HL-60 (cell line): Measurements from ENCODE around the gene CAMKK2.

Experiments used
- DNase-seq, 2 experiments: peaks; one replicate each; pipeline ENCODE4 v3.0.0-alpha.2; 2010 to 2020; ENCODE audit warnings: low read depth in 1 of 2, low spot score in 1 of 2
- H3K27ac ChIP-seq: fragments of 250-450 bp; sonication (Bioruptor Pico); replicated peaks from 2 replicates; pipeline ENCODE4 v1.5.1; 2020; ENCODE audit warnings: mild to moderate bottlenecking, moderate library complexity
- H3K27me3 ChIP-seq: fragments of 250-450 bp; sonication (Bioruptor Pico); 2 replicates; pipeline ENCODE4 v1.5.1; 2021; ENCODE audit warnings: mild to moderate bottlenecking, moderate library complexity; ENCODE audit not compliant: insufficient read depth, poor library complexity, severe bottlenecking
- H3K4me3 ChIP-seq: replicated peaks from 2 replicates; pipeline ENCODE4 v1.5.1; 2011; ENCODE audit warnings: mild to moderate bottlenecking, control low read depth, low read length; ENCODE audit not compliant: insufficient read depth
- GABPA ChIP-seq: IDR thresholded peaks from 2 replicates; pipeline ENCODE4 v1.6.1; 2012; ENCODE audit warnings: low read depth
- POLR2AphosphoS5 ChIP-seq: IDR thresholded peaks from 2 replicates; pipeline ENCODE4 v1.6.1; 2012; ENCODE audit warnings: low read depth
- SPI1 ChIP-seq: IDR thresholded peaks from 2 replicates; pipeline ENCODE4 v1.6.1; 2012; ENCODE audit warnings: low read depth, mild to moderate bottlenecking, borderline replicate concordance
- TF ChIP-seq, protein P1 (sequence below): IDR thresholded peaks from 2 replicates; pipeline ENCODE4 v1.6.1; 2012; ENCODE audit warnings: low read depth; ENCODE audit not compliant: insufficient replicate concordance
- TF ChIP-seq, protein P2 (sequence below): IDR thresholded peaks from one replicate; pipeline ENCODE4 v1.5.1; 2011; ENCODE audit warnings: low read length, control low read depth, inconsistent platforms; ENCODE audit not compliant: insufficient read depth

Gene CAMKK2

DNA sequence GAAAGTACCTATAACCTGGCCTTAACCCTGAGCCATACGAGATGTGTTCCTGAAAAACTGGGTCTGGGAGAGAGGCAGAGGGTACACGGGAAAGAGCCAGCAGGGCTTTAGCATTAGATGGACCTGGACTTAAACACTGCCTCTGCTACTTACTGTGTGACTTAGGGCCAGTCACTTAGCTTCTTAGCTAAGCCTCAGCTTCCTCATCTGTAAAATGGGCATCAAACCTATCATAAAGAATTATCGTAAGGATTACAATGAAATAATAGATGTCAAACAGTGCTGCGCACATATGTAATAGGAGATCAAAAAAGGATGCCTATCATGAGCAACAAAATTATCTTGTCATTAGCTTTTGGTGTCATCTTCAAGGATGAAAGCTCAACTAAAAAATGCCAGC is 32.1 kb upstream of the CAMKK2 start:
- H3K4me3 ChIP-seq, result no peak overlapping the region
- H3K27me3 ChIP-seq, result no peaks in the 10 kb centered on the region
- H3K27ac ChIP-seq, result no peak overlapping the region
- TF ChIP-seq GABPA, result no peak
- no peak for TF ChIP-seq POLR2AphosphoS5
- TF ChIP-seq, protein P1, sequence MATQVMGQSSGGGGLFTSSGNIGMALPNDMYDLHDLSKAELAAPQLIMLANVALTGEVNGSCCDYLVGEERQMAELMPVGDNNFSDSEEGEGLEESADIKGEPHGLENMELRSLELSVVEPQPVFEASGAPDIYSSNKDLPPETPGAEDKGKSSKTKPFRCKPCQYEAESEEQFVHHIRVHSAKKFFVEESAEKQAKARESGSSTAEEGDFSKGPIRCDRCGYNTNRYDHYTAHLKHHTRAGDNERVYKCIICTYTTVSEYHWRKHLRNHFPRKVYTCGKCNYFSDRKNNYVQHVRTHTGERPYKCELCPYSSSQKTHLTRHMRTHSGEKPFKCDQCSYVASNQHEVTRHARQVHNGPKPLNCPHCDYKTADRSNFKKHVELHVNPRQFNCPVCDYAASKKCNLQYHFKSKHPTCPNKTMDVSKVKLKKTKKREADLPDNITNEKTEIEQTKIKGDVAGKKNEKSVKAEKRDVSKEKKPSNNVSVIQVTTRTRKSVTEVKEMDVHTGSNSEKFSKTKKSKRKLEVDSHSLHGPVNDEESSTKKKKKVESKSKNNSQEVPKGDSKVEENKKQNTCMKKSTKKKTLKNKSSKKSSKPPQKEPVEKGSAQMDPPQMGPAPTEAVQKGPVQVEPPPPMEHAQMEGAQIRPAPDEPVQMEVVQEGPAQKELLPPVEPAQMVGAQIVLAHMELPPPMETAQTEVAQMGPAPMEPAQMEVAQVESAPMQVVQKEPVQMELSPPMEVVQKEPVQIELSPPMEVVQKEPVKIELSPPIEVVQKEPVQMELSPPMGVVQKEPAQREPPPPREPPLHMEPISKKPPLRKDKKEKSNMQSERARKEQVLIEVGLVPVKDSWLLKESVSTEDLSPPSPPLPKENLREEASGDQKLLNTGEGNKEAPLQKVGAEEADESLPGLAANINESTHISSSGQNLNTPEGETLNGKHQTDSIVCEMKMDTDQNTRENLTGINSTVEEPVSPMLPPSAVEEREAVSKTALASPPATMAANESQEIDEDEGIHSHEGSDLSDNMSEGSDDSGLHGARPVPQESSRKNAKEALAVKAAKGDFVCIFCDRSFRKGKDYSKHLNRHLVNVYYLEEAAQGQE, result no peak
- no peak for TF ChIP-seq SPI1
- TF ChIP-seq, protein P2, sequence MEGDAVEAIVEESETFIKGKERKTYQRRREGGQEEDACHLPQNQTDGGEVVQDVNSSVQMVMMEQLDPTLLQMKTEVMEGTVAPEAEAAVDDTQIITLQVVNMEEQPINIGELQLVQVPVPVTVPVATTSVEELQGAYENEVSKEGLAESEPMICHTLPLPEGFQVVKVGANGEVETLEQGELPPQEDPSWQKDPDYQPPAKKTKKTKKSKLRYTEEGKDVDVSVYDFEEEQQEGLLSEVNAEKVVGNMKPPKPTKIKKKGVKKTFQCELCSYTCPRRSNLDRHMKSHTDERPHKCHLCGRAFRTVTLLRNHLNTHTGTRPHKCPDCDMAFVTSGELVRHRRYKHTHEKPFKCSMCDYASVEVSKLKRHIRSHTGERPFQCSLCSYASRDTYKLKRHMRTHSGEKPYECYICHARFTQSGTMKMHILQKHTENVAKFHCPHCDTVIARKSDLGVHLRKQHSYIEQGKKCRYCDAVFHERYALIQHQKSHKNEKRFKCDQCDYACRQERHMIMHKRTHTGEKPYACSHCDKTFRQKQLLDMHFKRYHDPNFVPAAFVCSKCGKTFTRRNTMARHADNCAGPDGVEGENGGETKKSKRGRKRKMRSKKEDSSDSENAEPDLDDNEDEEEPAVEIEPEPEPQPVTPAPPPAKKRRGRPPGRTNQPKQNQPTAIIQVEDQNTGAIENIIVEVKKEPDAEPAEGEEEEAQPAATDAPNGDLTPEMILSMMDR, result no peak
- no peak for DNase-seq

GRCh38 chr12:121326996-121327674 is 30.6 kb upstream of the CAMKK2 start:
- Histone ChIP-seq H3K27me3 (no peaks in the 10 kb centered on the region), H3K27ac (no peak overlapping the region), H3K4me3 (no peak overlapping the region)
- 0 out of 2 replicates have a peak, but pooled peaks have one; percentile 24 for TF ChIP-seq POLR2AphosphoS5
- TF ChIP-seq, protein P1, result no peak
- DNase-seq, result no peak

- H3K27me3 ChIP-seq, result no peaks in the 10 kb centered on the region
- no peak overlapping the region for H3K4me3 ChIP-seq
- H3K27ac ChIP-seq, result no peak overlapping the region; the same call in 1 of the 2 replicates
- TF ChIP-seq, protein P2, result no peak
- peak; percentile 37; the same call in 1 of the 2 replicates for TF ChIP-seq SPI1
- DNase-seq, result peak in 1 of 2 experiments; percentile 55
These were observed 29.4 kb upstream of the CAMKK2 start for GRCh38 chr12:121325922-121326396.

DNA sequence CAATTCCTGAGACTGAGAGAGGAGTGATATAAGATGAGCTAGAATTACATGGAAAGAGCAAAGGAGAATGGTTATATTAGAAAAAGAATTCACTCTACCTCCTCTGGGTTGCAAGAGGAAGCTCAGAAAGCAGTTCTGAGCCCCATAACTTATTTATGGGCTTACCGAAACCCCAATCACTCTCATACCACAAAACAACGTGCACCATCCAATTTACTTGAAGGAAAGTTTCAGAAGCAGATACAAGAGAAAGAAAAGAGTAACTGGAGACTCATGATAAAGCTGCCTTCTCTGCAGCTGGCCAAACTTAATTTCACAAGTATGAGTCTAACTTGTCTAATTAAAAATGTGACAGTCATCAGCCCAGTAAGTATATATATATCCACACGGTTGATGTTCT is 27.4 kb upstream of the CAMKK2 start:
- no peaks in the 10 kb centered on the region for H3K27me3 ChIP-seq
- H3K4me3 ChIP-seq, result no peak overlapping the region
- H3K27ac ChIP-seq, result no peak overlapping the region
- TF ChIP-seq, protein P2, result no peak
- TF ChIP-seq, protein P1, result no peak
- no peak for TF ChIP-seq POLR2AphosphoS5
- no peak for TF ChIP-seq GABPA
- no peak for TF ChIP-seq SPI1
- DNase-seq, result no peak
